WTC11 (cell line): ENCODE data around the gene ICE2. TPM values are rescaled to one million over a fixed set of nuclear protein-coding genes. Genes with fewer than 3 reads are reported as not detected.

ENCODE experiments used
- ATAC-seq: fragments of 200-7000 bp; cut with Tn5 transposase; 2 replicates; pipeline ENCODE4 v1.10.0; 2021; ENCODE audit warnings: mild to moderate bottlenecking, moderate library complexity
- CTCF ChIA-PET: fragments of 300-600 bp; sonication (Branson Sonifier 250); formaldehyde crosslinking; loops from one replicate; lab custom pipeline; 2021; ENCODE audit warnings: antibody characterized with exemption; lab: Charles Lee
- POLR2A ChIA-PET: fragments of 350-600 bp; sonication (Branson Sonifier 250); formaldehyde crosslinking; loops from one replicate; lab custom pipeline; 2021; ENCODE audit warnings: antibody characterized with exemption; lab: Charles Lee
- DNase-seq: peaks from one replicate; pipeline ENCODE4 v3.0.0; 2021; ENCODE audit warnings: low spot score
- H3K27ac Mint-ChIP-seq: 2 replicates; pipeline ENCODE4 v1.8.0; 2021; ENCODE audit warnings: mixed read lengths
- H3K27me3 Mint-ChIP-seq: 2 replicates; pipeline ENCODE4 v1.8.0; 2021; ENCODE audit warnings: low read depth, mild to moderate bottlenecking, moderate library complexity, mixed read lengths
- H3K36me3 Mint-ChIP-seq: 2 replicates; pipeline ENCODE4 v1.8.0; 2021; ENCODE audit warnings: mixed read lengths
- H3K4me1 Mint-ChIP-seq: 2 replicates; pipeline ENCODE4 v1.8.0; 2022; ENCODE audit warnings: mixed read lengths
- H3K4me3 Mint-ChIP-seq: 2 replicates; pipeline ENCODE4 v1.8.0; 2021; ENCODE audit warnings: mild to moderate bottlenecking, moderate library complexity, mixed read lengths
- H3K9me3 Mint-ChIP-seq: 2 replicates; pipeline ENCODE4 v1.8.0; 2021; ENCODE audit warnings: mixed read lengths
- ATF3 ChIP-seq: sonication (generic); formaldehyde crosslinking; conservative IDR thresholded peaks from 2 replicates; pipeline ENCODE4 v1.8.1; 2022; ENCODE audit warnings: mild to moderate bottlenecking, missing genetic modification reagents
- CBFB ChIP-seq: sonication (generic); formaldehyde crosslinking; IDR thresholded peaks from 2 replicates; pipeline ENCODE4 v1.8.1; 2022; ENCODE audit warnings: mild to moderate bottlenecking, low read depth, missing genetic modification reagents
- CREB1 ChIP-seq: sonication (generic); formaldehyde crosslinking; IDR thresholded peaks from 2 replicates; pipeline ENCODE4 v1.8.0; 2023; ENCODE audit warnings: mild to moderate bottlenecking, missing genetic modification reagents
- E2F4 ChIP-seq: sonication (generic); formaldehyde crosslinking; IDR thresholded peaks from 2 replicates; pipeline ENCODE4 v1.8.1; 2022; ENCODE audit warnings: low read depth, mild to moderate bottlenecking, moderate library complexity, missing genetic modification reagents, borderline replicate concordance
- FOXP1 ChIP-seq: sonication (generic); formaldehyde crosslinking; IDR thresholded peaks from 2 replicates; pipeline ENCODE4 v1.8.0; 2022; ENCODE audit warnings: missing genetic modification reagents, mild to moderate bottlenecking, moderate library complexity, borderline replicate concordance
- MYBL2 ChIP-seq: sonication (generic); formaldehyde crosslinking; IDR thresholded peaks from 2 replicates; pipeline ENCODE4 v1.8.1; 2023; ENCODE audit warnings: mild to moderate bottlenecking, moderate library complexity, missing genetic modification reagents
- NFATC4 ChIP-seq: fragments of 250-450 bp; sonication (Bioruptor Pico); IDR thresholded peaks from 2 replicates; pipeline ENCODE4 v1.9.0; 2021; ENCODE audit warnings: mild to moderate bottlenecking
- NFE2L1 ChIP-seq: sonication (generic); formaldehyde crosslinking; IDR thresholded peaks from 2 replicates; pipeline ENCODE4 v1.8.1; 2023; ENCODE audit warnings: missing genetic modification reagents
- NFYB ChIP-seq: sonication (generic); formaldehyde crosslinking; conservative IDR thresholded peaks from 2 replicates; pipeline ENCODE4 v1.8.0; 2022; ENCODE audit warnings: low read depth, missing genetic modification reagents
- RELA ChIP-seq: sonication (generic); formaldehyde crosslinking; IDR thresholded peaks from 2 replicates; pipeline ENCODE4 v1.8.1; 2022; ENCODE audit warnings: missing genetic modification reagents, mild to moderate bottlenecking, borderline replicate concordance
- TEAD1 ChIP-seq: sonication (generic); formaldehyde crosslinking; IDR thresholded peaks from 2 replicates; pipeline ENCODE4 v1.8.0; 2022; ENCODE audit warnings: mild to moderate bottlenecking, missing genetic modification reagents
- ZNF121 ChIP-seq: sonication (generic); formaldehyde crosslinking; IDR thresholded peaks from 2 replicates; pipeline ENCODE4 v1.8.0; 2023; ENCODE audit warnings: missing genetic modification reagents
- ZNF138 ChIP-seq: sonication (generic); formaldehyde crosslinking; conservative IDR thresholded peaks from 2 replicates; pipeline ENCODE4 v1.8.1; 2022; ENCODE audit warnings: mild to moderate bottlenecking, moderate library complexity, missing genetic modification reagents
- ZNF263 ChIP-seq: sonication (generic); formaldehyde crosslinking; IDR thresholded peaks from 2 replicates; pipeline ENCODE4 v1.8.1; 2022; ENCODE audit warnings: low read depth, mild to moderate bottlenecking, moderate library complexity, missing genetic modification reagents
- ZNF281 ChIP-seq: sonication (generic); formaldehyde crosslinking; IDR thresholded peaks from 2 replicates; pipeline ENCODE4 v1.8.0; 2023; ENCODE audit warnings: mild to moderate bottlenecking, missing genetic modification reagents
- ZNF416 ChIP-seq: fragments of 250-450 bp; sonication (Bioruptor Pico); IDR thresholded peaks from 2 replicates; pipeline ENCODE4 v1.9.0; 2021; ENCODE audit warnings: mild to moderate bottlenecking, inconsistent platforms
- total RNA-seq: library from RNA; stranded (reverse); gene quantifications from 3 replicates; pipeline ENCODE4 v1.2.3, GENCODE V29; 2021
- TF ChIP-seq, protein P1 (sequence below): sonication (generic); formaldehyde crosslinking; IDR thresholded peaks from 2 replicates; pipeline ENCODE4 v1.8.0; 2023; ENCODE audit warnings: missing genetic modification reagents
- TF ChIP-seq, protein P2 (sequence below): sonication (generic); formaldehyde crosslinking; IDR thresholded peaks from 2 replicates; pipeline ENCODE4 v1.8.1; 2023; ENCODE audit warnings: mild to moderate bottlenecking, missing genetic modification reagents
- TF ChIP-seq, protein P3 (sequence below): sonication (generic); formaldehyde crosslinking; IDR thresholded peaks from 2 replicates; pipeline ENCODE4 v1.8.0; 2023; ENCODE audit warnings: missing genetic modification reagents, mild to moderate bottlenecking, borderline replicate concordance
- TF ChIP-seq, protein P4 (sequence below): sonication (generic); formaldehyde crosslinking; IDR thresholded peaks from 2 replicates; pipeline ENCODE4 v1.8.1; 2022; ENCODE audit warnings: mild to moderate bottlenecking, moderate library complexity, missing genetic modification reagents

The ICE2 gene
- total RNA-seq, 1 experiment from 2014 or later: 76.9 TPM

GRCh38 chr15:60528530-60528929, 49.6 kb upstream of the ICE2 start:
- DNase-seq (no peak), ATAC-seq (no peak)
- Mint-ChIP-seq H3K27me3 (no peaks in the 10 kb centered on the region), H3K27ac (no peak overlapping the region), H3K36me3 (no peaks in the 10 kb centered on the region), H3K9me3 (no peaks in the 10 kb centered on the region), H3K4me3 (no peak overlapping the region), H3K4me1 (0 out of 2 replicates have a peak, but pooled peaks cover 2% of the 10 kb centered on the region)
- ChIA-PET POLR2A (no interaction called here), CTCF (interaction anchor here (1.0 kb wide), 1 partner anchor 8 kb away, joined by 4 read pairs; no protein-coding TSS in a partner anchor)
- TF ChIP-seq RELA: no peak
- TF ChIP-seq ZNF281 (CRISPR knock-in tag): no peak
- TF ChIP-seq, protein P1, sequence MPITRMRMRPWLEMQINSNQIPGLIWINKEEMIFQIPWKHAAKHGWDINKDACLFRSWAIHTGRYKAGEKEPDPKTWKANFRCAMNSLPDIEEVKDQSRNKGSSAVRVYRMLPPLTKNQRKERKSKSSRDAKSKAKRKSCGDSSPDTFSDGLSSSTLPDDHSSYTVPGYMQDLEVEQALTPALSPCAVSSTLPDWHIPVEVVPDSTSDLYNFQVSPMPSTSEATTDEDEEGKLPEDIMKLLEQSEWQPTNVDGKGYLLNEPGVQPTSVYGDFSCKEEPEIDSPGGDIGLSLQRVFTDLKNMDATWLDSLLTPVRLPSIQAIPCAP (CRISPR knock-in tag): no peak
- TF ChIP-seq, protein P2, sequence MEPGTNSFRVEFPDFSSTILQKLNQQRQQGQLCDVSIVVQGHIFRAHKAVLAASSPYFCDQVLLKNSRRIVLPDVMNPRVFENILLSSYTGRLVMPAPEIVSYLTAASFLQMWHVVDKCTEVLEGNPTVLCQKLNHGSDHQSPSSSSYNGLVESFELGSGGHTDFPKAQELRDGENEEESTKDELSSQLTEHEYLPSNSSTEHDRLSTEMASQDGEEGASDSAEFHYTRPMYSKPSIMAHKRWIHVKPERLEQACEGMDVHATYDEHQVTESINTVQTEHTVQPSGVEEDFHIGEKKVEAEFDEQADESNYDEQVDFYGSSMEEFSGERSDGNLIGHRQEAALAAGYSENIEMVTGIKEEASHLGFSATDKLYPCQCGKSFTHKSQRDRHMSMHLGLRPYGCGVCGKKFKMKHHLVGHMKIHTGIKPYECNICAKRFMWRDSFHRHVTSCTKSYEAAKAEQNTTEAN (CRISPR knock-in tag): no peak
- TF ChIP-seq NFATC4 (CRISPR knock-in tag): no peak
- TF ChIP-seq ZNF416 (CRISPR knock-in tag): no peak
- TF ChIP-seq MYBL2 (CRISPR knock-in tag): no peak
- no peak for TF ChIP-seq ZNF138 (CRISPR knock-in tag)
- no peak for TF ChIP-seq ATF3

DNA sequence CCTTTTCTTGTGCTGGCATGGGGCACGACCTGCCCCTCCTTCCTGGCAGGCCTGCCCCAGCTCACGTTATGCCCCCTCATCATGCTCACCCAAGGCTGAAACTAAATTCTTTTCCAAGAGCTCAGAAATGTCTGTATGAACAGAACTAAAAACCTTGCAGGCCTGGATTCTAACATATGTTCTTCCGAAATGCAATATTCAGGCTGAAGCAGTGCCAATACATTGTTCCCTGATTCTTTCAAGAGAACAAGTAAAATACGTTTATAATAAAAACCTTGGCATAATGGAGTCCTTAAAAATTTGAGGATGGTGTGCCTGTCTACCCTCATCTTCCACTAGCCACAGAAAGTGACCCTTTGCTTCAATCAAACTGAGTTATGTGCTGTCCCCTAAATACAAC, 48.5 kb upstream of the ICE2 start:
- no peaks in the 10 kb centered on the region for H3K27me3 Mint-ChIP-seq
- CTCF ChIA-PET: no interaction called here
- TF ChIP-seq CBFB (CRISPR knock-in tag): no peak
- TF ChIP-seq, all 79 proteins: peak for 0
- DNase-seq (no peak), ATAC-seq (no peak)
- 0 out of 2 replicates have a peak, but pooled peaks cover 2% of the 10 kb centered on the region for H3K4me1 Mint-ChIP-seq
- H3K27ac Mint-ChIP-seq: no peak overlapping the region
- no peaks in the 10 kb centered on the region for H3K36me3 Mint-ChIP-seq
- H3K4me3 Mint-ChIP-seq: no peak overlapping the region
- no peaks in the 10 kb centered on the region for H3K9me3 Mint-ChIP-seq
- POLR2A ChIA-PET: no interaction called here

- ChIA-PET POLR2A (no interaction called here), CTCF (no interaction called here)
- no peaks in the 10 kb centered on the region for H3K9me3 Mint-ChIP-seq
- ATAC-seq: no peak
- H3K27ac Mint-ChIP-seq: no peak overlapping the region
- no peak overlapping the region for H3K4me3 Mint-ChIP-seq
- H3K4me1 Mint-ChIP-seq: 0 out of 2 replicates have a peak, but pooled peaks cover 2% of the 10 kb centered on the region
- no peak for DNase-seq
- H3K27me3 Mint-ChIP-seq: no peaks in the 10 kb centered on the region
- no peaks in the 10 kb centered on the region for H3K36me3 Mint-ChIP-seq
- TF ChIP-seq, protein P3, sequence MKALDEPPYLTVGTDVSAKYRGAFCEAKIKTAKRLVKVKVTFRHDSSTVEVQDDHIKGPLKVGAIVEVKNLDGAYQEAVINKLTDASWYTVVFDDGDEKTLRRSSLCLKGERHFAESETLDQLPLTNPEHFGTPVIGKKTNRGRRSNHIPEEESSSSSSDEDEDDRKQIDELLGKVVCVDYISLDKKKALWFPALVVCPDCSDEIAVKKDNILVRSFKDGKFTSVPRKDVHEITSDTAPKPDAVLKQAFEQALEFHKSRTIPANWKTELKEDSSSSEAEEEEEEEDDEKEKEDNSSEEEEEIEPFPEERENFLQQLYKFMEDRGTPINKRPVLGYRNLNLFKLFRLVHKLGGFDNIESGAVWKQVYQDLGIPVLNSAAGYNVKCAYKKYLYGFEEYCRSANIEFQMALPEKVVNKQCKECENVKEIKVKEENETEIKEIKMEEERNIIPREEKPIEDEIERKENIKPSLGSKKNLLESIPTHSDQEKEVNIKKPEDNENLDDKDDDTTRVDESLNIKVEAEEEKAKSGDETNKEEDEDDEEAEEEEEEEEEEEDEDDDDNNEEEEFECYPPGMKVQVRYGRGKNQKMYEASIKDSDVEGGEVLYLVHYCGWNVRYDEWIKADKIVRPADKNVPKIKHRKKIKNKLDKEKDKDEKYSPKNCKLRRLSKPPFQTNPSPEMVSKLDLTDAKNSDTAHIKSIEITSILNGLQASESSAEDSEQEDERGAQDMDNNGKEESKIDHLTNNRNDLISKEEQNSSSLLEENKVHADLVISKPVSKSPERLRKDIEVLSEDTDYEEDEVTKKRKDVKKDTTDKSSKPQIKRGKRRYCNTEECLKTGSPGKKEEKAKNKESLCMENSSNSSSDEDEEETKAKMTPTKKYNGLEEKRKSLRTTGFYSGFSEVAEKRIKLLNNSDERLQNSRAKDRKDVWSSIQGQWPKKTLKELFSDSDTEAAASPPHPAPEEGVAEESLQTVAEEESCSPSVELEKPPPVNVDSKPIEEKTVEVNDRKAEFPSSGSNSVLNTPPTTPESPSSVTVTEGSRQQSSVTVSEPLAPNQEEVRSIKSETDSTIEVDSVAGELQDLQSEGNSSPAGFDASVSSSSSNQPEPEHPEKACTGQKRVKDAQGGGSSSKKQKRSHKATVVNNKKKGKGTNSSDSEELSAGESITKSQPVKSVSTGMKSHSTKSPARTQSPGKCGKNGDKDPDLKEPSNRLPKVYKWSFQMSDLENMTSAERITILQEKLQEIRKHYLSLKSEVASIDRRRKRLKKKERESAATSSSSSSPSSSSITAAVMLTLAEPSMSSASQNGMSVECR (CRISPR knock-in tag): no peak
- TF ChIP-seq NFYB (CRISPR knock-in tag) (no peak), ZNF121 (CRISPR knock-in tag) (no peak), NFE2L1 (CRISPR knock-in tag) (no peak), ZNF263 (CRISPR knock-in tag) (no peak), FOXP1 (CRISPR knock-in tag) (no peak), CREB1 (CRISPR knock-in tag) (no peak), E2F4 (no peak), TEAD1 (CRISPR knock-in tag) (no peak)
- TF ChIP-seq, protein P4, sequence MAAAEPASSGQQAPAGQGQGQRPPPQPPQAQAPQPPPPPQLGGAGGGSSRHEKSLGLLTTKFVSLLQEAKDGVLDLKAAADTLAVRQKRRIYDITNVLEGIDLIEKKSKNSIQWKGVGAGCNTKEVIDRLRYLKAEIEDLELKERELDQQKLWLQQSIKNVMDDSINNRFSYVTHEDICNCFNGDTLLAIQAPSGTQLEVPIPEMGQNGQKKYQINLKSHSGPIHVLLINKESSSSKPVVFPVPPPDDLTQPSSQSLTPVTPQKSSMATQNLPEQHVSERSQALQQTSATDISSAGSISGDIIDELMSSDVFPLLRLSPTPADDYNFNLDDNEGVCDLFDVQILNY (CRISPR knock-in tag): no peak
Observed at GRCh38 chr15:60526127-60526616, 47.2 kb upstream of the ICE2 start.
